ENCODE results near the gene MUC5B.
"Not testable (repeated sequence)": the region's sequence is repeated elsewhere in the genome, so short reads cannot be mapped to it uniquely, and the experiment has no call there.

- TF ChIP-seq POLR2AphosphoS5, POLR2A (IDR thresholded peaks at IDR 0.05; ENCODE audit: low read depth, low read length): not testable (repeated sequence)
These were observed 23.4 kb downstream of the MUC5B start for GRCh38 chr11:1246301-1246700.
